Coronary artery (tissue), 2 donors: ENCODE data around the gene NATD1.

Source experiments
- DNase-seq: peaks from one replicate; pipeline ENCODE4 v3.0.0-alpha.2; 2017; ENCODE audit warnings: low spot score
- H3K27ac ChIP-seq, 2 donors: fragments of 200-600 bp; sonication (generic); one replicate each; pipeline ENCODE4 v1.5.1; 2016 to 2019
- H3K4me3 ChIP-seq: fragments of 200-600 bp; sonication (generic); 2 replicates; pipeline ENCODE4 v1.5.1; 2016; ENCODE audit warnings: mild to moderate bottlenecking, moderate library complexity
- CTCF ChIP-seq: fragments of 200-600 bp; sonication (generic); IDR thresholded peaks from one replicate; pipeline ENCODE4 v1.5.1; 2019; ENCODE audit warnings: antibody characterized with exemption

Gene NATD1

DNA sequence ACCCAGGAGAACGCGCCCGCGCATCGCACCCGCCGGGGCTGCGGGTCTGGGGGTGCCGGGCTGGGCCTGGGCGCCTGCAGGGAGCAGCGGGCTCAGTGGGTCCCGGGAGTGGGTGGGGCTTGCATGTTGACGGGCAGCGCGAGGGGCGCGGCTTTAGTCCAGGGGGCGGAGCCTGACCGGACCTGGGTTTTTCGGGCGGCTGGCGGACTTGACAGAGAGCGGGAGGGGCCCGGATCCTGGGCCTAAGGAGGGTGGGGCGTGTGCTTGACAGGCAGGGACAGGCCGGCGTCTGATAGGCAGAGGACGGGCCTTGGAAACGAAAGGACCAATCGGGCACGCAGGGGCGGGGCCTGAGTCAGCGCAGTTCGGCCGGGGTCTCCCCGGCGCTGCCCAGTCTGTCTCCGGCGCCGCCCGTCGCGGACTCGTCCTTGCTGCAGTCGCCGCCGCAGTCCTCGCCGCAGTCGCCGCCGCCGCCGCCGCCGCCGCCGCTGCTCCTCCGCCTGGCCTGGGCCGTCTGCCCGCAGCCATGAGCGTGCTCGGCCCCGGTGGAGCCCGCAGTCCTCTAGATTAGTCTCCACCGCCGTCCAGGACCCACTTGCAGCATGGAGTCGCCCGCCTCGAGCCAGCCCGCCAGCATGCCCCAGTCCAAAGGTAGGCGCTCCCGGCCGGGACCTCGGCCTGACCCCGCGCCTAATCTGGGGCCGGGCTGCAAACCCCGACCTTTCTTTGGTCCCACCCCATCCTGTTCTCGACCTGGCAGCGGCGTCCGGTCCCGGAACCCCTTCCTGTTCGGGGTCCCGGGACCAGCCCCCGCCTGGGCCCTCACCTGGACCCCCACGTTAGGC is 31.3 kb upstream of the NATD1 start, which contains the start of gene MAP2K3:
Gene MAP2K3, plus strand, starts transcription at position 393 of the 845 bp plus-strand sequence. Its CDS starts 210 bp downstream, at position 603.
- DNase-seq: peak; percentile 99
- no peak for TF ChIP-seq CTCF
- peak within 1 kb of the TSS; percentile 88 to 97 for H3K27ac ChIP-seq
- peak within 1 kb of the TSS; percentile 90 for H3K4me3 ChIP-seq

- DNase-seq: peak; percentile 82
- Histone ChIP-seq H3K27ac (peak overlapping the region; percentile 88 to 97), H3K4me3 (peak overlapping the region; percentile 90)
- no peak for TF ChIP-seq CTCF
These were observed 30.5 kb upstream of the NATD1 start for GRCh38 chr17:21283482-21284318.

DNA sequence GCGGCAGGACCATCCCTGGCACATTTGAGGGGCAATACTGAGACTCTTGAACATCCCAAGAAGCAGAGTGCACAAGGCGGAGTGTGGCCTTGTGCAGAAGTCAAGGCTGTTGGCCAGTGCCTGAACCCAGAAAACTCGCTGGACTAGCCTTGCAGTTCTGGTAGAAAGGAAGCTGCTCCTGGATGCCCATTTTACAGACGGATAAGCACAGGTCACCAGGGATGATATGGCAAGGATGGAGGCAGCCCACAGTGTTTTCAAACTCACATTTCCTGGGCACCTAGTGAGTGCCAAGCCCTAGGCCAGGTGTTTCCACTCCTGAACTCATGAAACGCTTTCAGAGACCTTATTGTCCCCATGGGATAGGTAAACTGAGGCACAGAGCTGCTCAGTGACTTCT is 29.6 kb upstream of the NATD1 start:
- TF ChIP-seq CTCF: no peak
- H3K4me3 ChIP-seq: no peak overlapping the region
- peak overlapping the region; percentile 88 to 97 for H3K27ac ChIP-seq
- DNase-seq: no peak

GRCh38 chr17:21282231-21282630 is 29.0 kb upstream of the NATD1 start:
- DNase-seq: peak; percentile 94
- peak overlapping the region; percentile 88 to 97 for H3K27ac ChIP-seq
- TF ChIP-seq CTCF: no peak

DNA sequence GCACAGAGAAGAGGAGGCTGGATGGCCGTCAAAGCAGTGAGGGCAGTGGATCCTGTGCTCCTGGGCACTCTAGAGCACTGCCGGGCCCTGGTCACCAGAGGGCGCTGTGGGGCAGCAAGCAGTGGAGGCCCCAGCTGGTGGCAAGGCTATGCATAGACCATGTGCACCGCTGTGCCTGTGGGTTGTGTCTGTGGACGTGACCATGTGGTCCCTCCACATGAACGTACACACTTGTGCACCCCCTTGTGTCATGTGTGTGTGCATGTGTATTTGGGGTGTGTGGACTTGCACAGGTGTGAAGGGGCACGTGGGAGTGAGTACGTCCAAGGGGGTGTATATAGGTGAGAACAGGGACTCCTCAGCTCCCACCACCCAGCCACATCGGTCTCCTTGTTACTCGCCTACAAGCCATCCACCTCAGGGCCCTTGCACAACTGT is 26.9 kb upstream of the NATD1 start:
- TF ChIP-seq CTCF: peak; percentile 99
- Histone ChIP-seq H3K27ac (peak overlapping the region in 1 of 2 donors; percentile 36), H3K4me3 (no peak overlapping the region)
- DNase-seq: peak; percentile 91

More at GRCh38 chr17:21282231-21282630, 29.0 kb upstream of the NATD1 start:
- no peak overlapping the region for H3K4me3 ChIP-seq

DNA sequence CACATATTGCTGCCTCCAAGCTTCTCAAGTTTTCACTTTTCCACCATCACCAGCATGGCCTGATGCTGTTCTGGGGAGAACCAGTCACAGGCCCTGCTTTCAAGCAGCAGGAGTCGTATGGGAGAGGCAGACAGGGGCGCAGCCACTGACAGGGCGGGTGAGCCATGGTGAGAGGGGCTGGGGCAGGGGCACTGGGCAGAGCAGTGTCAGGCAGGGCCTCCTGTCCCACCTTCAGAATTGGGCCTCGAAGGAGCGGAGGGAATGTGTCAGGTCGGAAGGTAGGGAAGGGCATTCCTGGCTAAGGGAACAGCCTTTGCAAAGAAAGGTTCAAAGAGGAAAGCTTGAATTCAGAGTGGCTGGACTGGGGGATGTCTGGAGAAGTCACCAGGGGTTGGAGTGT is 26.4 kb upstream of the NATD1 start:
- no peak for DNase-seq
- no peak for TF ChIP-seq CTCF
- Histone ChIP-seq H3K4me3 (no peak overlapping the region), H3K27ac (peak overlapping the region in 1 of 2 donors; percentile 36)
